ENCODE measurements around the gene HOXD3.

GRCh38 chr2:176126929-176127773 lies 30.0 kb upstream of the HOXD3 start:
- TF ChIP-seq, protein P1, sequence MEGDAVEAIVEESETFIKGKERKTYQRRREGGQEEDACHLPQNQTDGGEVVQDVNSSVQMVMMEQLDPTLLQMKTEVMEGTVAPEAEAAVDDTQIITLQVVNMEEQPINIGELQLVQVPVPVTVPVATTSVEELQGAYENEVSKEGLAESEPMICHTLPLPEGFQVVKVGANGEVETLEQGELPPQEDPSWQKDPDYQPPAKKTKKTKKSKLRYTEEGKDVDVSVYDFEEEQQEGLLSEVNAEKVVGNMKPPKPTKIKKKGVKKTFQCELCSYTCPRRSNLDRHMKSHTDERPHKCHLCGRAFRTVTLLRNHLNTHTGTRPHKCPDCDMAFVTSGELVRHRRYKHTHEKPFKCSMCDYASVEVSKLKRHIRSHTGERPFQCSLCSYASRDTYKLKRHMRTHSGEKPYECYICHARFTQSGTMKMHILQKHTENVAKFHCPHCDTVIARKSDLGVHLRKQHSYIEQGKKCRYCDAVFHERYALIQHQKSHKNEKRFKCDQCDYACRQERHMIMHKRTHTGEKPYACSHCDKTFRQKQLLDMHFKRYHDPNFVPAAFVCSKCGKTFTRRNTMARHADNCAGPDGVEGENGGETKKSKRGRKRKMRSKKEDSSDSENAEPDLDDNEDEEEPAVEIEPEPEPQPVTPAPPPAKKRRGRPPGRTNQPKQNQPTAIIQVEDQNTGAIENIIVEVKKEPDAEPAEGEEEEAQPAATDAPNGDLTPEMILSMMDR (IDR thresholded peaks at IDR 0.05 in 4 of 5, conservative IDR thresholded peaks at IDR 0.05 in 1 of 5) = peak; percentile 76 to 95 (median 85)
- no peak for TF ChIP-seq POLR2A (IDR thresholded peaks at IDR 0.05)
